Measurements from ENCODE around the gene TTPAL. TPM values are rescaled to one million over a fixed set of nuclear protein-coding genes. Genes with fewer than 3 reads are reported as not detected.

TTPAL gene
- total RNA-seq, 4 donors from 2014 or later = 27.1 to 36.8 (median 31.7) TPM

DNA sequence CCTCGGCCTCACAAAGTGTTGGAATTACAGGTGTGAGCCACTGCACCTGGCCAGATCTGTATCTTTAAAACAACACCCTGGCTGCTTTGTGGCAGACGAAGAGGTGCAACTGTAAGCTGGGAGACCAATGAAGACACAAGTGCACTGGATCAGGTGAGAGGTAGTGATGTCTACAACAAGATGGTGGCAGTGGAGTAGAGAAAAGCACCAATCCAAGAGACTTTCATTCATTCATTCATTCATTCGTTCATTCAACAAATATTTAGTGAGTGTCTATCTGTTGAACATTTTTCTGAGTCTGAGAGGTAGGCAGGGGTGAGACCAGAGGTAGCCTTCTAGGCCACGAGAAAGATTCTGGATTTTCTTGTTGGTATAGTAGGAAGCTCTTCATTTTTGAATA is 36.9 kb upstream of the TTPAL start:
- no peak for TF ChIP-seq CTCF (IDR thresholded peaks at IDR 0.05)
- TF ChIP-seq POLR2A (IDR thresholded peaks at IDR 0.05) = no peak
- intact Hi-C loops (cut with DNase I; ENCODE audit: low total_unique reads) = no loop called here
- H3K4me3 ChIP-seq (ENCODE audit: low read depth, poor library complexity, severe bottlenecking) = no peak overlapping the region
- DNase-seq (ENCODE audit: low spot score in 2 of 2) = no peak
- 84 to 87% methylated on average over 4 of the region's 4 CpGs for WGBS, 2 donors

DNA sequence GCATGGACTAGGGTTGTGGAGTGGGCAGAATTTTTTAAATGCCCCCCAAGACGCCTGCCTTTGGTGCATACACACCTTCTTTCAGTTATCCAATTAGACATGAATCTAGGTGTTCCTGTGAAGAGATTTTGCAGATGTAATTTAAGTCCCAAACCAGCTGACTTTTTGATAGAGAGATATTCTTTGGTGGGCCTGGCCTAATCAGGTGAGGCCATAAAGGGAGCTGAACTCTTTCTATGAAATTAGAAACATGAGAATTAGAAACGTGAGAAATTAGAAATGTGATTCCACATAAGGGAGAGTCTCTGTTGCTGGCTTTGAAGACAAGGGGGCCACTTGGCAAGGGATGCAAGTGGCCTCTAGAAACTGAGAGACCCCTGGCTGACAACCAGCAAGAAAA is 36.4 kb upstream of the TTPAL start:
- intact Hi-C loops (cut with DNase I; ENCODE audit: low total_unique reads) = no loop called here
- TF ChIP-seq POLR2A (IDR thresholded peaks at IDR 0.05) (no peak), CTCF (IDR thresholded peaks at IDR 0.05) (no peak)
- H3K4me3 ChIP-seq (ENCODE audit: low read depth, poor library complexity, severe bottlenecking) = no peak overlapping the region
- DNase-seq (ENCODE audit: low spot score in 2 of 2) = no peak
- 53 to 61% methylated on average over 2 of the region's 2 CpGs for WGBS, 2 donors

- 27 to 29% methylated on average over 12 of the region's 12 CpGs for WGBS, 2 donors
- TF ChIP-seq CTCF (IDR thresholded peaks at IDR 0.05) (no peak), POLR2A (IDR thresholded peaks at IDR 0.05) (no peak)
- H3K4me3 ChIP-seq (ENCODE audit: low read depth, poor library complexity, severe bottlenecking) = no peak overlapping the region
- intact Hi-C loops (cut with DNase I; ENCODE audit: low total_unique reads) = no loop called here
- no peak for DNase-seq (ENCODE audit: low spot score in 2 of 2)
Measured at GRCh38 chr20:44442298-44443070, 33.2 kb upstream of the TTPAL start.

DNA sequence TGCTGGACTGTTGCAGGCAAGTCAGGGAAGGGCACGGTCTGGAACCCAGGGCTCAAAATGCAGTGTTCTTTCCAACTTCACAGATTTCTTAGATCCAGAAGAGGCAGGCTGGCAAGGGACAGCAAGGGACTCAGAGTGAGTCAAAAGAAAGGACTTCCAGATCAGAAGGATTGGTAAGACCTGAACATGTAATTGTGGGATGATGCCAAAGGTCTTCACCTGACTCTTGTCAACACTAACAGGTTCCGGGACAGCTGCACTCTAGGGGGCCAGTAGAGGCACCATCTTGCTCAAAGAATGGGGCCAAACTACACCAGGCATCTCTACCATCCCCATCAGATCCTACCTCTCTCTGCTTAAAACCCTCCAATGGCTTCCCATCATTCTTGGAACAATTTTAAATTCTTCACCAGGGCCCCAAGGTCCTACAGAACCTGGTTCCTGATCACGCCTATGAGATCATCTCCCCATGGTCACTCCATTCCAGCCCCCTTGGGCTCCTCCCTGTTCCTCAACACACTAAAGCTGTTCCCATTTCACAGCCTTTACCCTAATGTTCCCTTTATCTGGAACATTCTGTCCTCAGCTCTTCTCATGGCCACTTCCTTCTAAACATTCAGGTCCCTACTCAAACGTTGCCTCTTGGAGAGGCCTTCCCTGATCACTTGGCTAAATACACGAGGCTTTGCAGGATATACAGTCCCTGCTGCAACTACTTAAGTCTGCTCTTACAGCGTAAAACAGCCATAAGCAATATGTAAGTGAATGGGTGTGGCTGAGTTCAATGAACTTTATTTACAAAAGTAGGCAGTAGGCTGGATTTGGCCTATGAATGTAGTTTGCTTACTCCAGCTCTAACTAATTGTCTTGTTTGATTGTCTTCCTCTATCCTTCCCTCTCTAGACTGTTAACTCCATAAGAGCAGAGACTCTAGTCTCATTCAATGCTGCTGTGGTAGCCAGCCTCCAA is 29.6 kb upstream of the TTPAL start:
- no peak overlapping the region for H3K4me3 ChIP-seq (ENCODE audit: low read depth, poor library complexity, severe bottlenecking)
- 63 to 64% methylated on average over 6 of the region's 6 CpGs for WGBS, 2 donors
- intact Hi-C loops (cut with DNase I; ENCODE audit: low total_unique reads) = no loop called here
- DNase-seq (ENCODE audit: low spot score in 2 of 2) = no peak
- TF ChIP-seq POLR2A (IDR thresholded peaks at IDR 0.05) (no peak), CTCF (IDR thresholded peaks at IDR 0.05) (no peak)

- H3K4me3 ChIP-seq (ENCODE audit: low read depth, poor library complexity, severe bottlenecking) = no peak overlapping the region
- WGBS, 2 donors = 85 to 89% methylated on average over 3 of the region's 3 CpGs
- TF ChIP-seq CTCF (IDR thresholded peaks at IDR 0.05) (no peak), POLR2A (IDR thresholded peaks at IDR 0.05) (no peak)
- DNase-seq (ENCODE audit: low spot score in 2 of 2) = no peak
- intact Hi-C loops (cut with DNase I; ENCODE audit: low total_unique reads) = no loop called here
Measured at GRCh38 chr20:44447827-44448419, 27.8 kb upstream of the TTPAL start.
